IPS-18c (cell line): ENCODE results near the gene DPF1.
"Not testable (repeated sequence)": the region's sequence is repeated elsewhere in the genome, so short reads cannot be mapped to it uniquely, and the experiment has no call there.

Experiments
- H3K4me3 ChIP-seq: 2 replicates; pipeline ENCODE4 v1.7.0; 2013; ENCODE audit warnings: low read depth, mild to moderate bottlenecking, low read length, moderate library complexity; ENCODE audit not compliant: insufficient read depth
- H3K9me3 ChIP-seq: one replicate; pipeline ENCODE4 v1.6.1; 2013; ENCODE audit warnings: mild to moderate bottlenecking, low read length, moderate library complexity; ENCODE audit not compliant: control insufficient read depth, insufficient read depth

Gene DPF1

DNA sequence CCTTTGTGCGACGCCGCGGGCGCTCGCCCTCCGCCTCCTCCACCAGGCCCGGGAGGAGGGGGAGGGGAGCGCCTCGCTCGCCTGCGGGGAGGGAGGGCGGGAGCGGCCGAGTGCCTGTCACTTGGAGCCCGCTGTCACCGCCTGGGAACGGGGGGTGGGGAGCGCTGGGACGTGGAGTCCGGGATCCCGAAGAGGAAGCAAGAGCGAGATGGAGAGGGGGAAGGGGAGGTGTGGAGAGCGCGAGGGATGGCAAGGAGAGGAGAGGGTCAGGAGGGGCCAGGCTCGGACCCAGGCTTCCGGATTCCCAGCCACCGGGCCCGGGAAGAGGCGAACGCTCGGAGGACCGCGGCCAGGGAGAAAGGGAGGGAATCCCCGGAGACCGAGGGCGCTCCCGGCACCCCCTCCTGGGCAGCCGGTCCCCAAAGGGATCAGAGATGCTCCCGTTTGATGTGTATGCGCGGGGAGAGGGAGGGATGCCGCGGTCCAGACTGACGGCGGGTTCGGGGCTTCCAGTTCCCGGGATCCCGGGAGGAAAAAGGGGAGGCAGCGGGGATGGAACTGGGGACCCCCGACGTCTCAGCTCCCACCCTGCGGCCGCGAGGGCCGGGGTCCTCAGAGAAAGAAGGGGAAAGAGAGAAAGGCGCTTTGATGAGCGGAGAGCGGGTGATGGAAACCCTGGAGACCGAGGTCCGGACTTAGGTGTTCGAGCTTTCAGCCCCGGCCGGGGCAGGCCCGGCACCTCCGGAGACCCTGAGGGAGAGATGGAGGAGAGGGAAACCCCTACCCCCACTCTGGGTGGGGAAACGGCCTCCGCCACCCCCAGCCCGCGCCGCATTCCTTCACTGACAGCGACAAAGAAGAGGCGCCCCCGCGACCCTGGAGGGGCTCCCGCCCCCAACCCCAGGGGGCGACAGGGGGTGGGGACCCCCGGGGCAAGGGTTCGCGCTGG lies 4.7 kb upstream of the DPF1 start:
- Histone ChIP-seq H3K9me3 (peaks cover 2% of the 10 kb centered on the region), H3K4me3 (peak overlapping the region; percentile 81)

DNA sequence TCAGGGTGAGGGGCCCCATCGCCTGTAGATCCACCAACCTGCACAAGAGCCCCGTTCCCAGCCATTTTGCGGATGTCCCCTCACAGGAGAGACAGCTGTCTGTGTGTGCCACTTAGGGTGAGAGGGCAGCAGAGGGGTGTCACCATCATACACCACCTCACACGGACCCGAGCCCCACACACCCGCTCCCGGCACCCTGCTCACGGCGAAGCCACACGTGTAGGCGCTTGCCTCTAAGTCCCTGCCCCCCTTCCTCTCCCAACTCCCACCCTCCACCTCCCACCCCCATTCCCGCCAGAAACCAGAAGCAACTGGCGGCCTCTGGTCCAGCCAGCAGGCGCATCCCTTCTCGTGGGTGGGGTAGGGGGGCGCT lies 4.0 kb upstream of the DPF1 start:
- peak overlapping the region; percentile 41 for H3K4me3 ChIP-seq
- H3K9me3 ChIP-seq = peaks cover 2% of the 10 kb centered on the region

DNA sequence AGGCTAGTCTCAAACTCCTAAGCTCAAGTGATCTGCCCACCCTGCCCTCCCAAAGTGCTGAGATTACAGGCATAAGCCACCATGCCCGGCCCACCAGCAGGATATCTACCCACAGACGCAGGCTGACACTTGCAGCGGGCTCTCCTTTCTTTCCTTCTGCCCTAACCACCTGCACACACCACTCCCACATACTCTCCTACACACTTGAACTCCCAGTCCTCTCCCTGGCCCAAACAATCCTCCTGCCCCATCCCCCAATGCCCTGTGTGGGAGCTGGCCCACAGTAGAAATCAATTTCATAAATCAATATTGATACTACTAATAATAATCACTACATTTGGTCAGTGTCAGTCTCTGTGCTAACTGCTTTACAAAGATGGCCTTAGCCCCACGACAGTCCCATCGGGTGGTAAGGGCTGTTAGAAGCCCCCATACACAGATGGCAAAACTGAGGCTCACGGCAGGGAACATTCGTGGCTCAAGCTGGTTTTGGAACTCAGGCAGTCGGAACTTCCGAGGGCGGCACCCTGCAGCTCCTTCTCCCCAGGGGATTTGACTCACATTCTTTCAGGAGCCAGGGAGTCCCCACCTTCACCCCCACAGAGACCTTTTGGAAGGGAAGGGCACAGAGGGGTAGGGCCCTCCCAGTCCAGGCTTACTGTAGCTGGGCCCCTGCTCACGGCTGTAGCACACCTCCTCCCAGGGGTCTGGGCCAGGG lies 3.4 kb upstream of the DPF1 start:
- Histone ChIP-seq H3K9me3 (peaks cover 2% of the 10 kb centered on the region), H3K4me3 (peak overlapping the region; percentile 41)

DNA sequence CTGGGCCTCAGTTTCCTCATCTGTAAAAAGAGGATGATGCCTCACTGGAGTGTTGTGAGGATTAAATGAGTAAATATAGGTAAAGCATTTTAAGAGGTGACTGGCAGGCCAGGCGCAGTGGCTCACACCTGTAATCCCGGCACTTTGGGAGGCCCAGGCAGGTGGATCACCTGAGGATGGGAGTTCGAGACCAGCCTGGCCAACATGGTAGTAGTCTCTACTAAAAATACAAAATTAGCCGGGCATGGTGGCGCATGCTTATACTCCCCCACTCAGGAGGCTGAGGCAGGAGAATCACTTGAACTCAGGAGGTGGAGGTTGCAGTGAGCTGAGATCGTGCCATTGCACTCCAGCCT lies 819 bp upstream of the DPF1 start:
- not testable (repeated sequence) for H3K4me3 ChIP-seq, H3K9me3 ChIP-seq

DNA sequence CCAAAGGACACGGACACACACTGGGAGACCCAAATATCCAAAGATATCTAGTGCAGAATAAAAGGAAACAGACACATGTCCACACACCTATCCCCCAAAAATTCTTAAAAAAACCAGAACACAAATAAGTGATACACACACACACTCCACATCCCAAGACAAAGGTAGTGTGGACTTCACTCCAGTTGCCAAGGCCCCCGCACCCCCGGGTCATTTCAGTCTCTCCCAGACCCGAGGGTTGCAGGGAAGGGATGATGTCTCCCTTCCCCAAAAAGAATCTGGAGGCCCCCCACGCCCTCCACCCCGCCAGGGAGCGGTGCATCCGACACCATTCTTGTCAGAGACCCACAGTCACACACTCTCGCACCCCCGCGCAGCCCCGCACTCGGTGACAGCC lies 407 bp downstream of the DPF1 start:
- H3K9me3 ChIP-seq = peaks cover 2% of the 10 kb centered on the region
- H3K4me3 ChIP-seq = peak overlapping the region; percentile 64

DNA sequence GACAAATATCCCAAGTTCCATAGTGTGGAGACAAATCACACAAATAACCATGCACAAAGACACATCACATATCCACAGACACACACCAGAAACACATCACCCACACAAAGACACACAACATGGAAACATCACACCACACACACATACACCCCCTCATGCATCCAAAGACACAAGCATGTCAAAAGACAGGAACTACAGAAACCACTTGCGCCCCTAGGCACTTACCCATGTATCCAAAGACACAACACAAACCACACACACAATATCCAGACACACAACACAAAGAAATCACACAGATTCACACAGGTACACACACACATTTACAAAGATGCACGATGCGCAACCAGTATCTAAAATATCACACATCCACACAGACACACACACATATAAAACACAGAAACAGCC lies 901 bp downstream of the DPF1 start:
- H3K4me3 ChIP-seq = 0 out of 2 replicates have a peak overlapping the region, but pooled peaks have one; percentile 64
- peaks cover 2% of the 10 kb centered on the region for H3K9me3 ChIP-seq

DNA sequence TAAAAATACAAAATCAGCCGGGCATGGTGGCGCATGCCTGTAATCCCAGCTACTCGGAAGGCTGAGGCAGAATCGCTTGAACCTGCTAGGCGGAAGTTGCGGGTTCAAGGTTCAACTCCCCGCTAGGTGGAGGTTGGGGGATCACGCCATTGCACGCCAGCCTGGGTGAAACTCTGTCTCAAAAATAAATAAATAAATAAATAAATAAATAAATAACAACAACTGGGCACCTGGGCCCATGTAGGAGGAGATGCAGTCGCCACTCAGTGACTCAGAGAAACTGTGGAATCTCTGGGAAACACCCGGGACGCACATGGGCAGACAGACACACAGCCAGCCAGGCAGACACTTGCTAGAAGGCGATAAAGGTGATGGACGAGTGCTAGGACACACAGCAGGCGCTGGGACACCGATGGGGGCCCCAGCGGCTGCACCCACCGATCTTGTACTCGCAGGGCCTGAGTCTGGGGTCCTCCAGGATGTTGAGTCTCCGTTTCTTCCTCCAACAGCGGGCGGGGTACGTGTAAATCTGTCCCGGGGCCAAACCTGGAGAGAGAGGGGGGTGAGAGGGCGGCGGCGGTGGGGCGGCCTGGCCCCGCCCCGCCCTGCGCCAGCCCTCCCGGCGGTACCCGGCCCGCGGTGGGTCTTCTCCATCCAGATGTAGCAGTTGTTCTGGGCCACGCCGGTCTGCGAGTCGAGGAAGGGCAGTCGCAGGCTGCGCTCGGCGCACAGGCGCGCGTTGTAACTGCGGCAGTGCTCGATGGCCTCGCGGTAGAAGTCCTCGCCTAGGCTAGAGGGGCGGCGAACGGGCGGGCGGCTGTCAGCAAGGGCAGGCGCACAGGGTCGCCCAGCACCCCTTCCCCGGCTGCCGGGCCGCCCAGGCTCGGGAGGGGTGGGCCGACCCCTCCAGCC lies 1.8 kb downstream of the DPF1 start:
- H3K4me3 ChIP-seq = no peak overlapping the region

DNA sequence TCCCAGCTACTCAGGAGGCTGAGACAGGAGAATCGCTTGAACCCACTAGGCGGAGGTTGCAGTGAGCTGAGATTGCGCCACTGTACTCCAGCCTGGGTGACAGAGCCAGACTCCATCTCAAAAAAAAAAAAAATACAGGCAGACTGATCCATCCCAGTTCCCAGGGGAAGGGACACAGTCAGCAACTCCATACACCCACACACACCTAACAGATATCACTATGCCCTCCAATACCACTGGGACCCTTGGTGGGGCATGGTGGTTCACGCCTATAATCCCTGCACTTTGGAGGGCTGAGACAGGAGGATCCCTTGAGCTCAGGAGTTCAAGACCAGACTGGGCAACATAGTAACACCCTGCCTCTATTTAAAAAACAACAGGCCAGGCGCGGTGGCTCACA lies 2.6 kb downstream of the DPF1 start:
- peaks cover 2% of the 10 kb centered on the region for H3K9me3 ChIP-seq
- no peak overlapping the region for H3K4me3 ChIP-seq

More for the DNA sequence above, 1.8 kb downstream of the DPF1 start:
- H3K9me3 ChIP-seq = peaks cover 2% of the 10 kb centered on the region

DNA sequence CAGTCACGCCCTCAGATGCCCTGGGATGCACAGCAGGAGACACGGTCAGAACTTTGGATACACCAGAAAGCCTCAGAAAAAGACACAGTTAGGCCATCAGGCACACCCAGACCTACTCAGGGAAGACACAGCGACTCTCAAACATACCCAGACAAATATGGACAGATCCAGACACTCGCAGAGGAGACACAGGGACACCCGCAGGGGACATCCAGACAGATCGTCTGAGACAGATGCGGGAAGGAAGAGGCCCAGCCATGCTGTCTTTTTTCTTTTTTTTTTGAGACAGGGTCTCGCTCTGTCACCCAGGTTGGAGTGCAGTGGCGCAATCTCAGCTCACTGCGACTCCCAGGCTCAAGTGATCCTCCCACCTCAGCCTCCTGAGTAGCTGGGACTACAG lies 4.8 kb downstream of the DPF1 start:
- no peaks in the 10 kb centered on the region for H3K9me3 ChIP-seq
- H3K4me3 ChIP-seq = no peak overlapping the region

DNA sequence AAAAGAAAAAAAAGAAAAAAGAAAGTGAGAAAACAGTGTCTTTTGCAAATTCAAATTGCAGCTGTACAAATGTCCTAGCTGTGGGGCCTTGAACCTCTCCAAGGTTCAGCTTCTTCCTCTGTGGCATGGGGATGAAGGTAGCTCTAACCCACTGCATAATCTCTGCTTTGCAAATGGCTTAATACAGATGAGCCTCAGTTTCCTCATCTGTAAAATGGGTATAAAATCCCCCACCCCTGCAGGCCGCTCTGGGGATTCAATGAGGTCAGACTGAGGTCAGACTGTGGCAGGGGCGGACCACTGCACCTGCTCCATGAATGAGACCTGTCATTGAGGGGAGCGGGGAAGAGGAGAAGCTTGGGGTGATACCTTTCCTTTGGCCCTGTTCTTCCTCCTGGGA lies 5.8 kb downstream of the DPF1 start:
- Histone ChIP-seq H3K9me3 (no peaks in the 10 kb centered on the region), H3K4me3 (no peak overlapping the region)

DNA sequence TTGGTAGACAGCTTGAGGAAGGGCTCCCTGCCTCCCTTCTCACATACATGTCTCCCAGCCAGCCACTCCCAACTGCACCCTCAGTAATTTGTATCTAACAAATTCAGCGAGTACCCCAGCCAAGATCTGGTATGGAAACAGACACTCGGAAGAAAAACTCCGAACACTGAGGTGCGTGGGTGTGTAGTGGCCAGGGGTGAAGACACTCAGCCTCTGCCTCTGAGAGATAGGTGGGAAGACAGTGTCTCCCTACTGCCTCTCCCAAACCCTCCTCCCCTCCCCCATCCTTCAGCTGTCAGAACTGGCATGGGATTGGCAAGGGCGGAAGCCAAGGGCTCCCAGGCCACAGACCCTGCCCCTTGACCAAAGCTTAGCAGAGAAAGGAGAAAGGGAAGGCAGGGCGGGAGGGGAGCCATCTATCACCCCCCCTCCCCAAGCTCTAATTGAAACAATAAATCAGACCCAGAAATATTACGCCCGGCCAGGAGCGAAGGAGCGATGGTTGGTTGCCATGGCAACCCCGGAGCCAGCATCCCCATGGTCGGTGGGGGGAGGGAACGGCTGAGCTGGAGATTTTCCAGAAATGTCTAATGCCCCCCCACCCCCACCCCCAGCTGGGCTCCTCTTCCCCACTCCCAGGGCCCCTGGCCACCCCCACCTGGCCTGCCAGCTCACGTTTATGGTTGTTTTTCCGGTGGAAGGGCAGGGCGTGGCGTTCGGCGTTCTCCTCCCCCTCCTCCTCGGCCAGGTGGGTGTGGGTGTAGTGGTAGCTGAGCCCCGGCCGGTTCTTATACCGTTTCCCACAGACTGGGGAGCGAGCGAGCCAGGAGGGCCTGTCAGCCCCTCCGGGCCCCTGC lies 7.0 kb downstream of the DPF1 start:
- H3K9me3 ChIP-seq = no peaks in the 10 kb centered on the region
- H3K4me3 ChIP-seq = no peak overlapping the region

DNA sequence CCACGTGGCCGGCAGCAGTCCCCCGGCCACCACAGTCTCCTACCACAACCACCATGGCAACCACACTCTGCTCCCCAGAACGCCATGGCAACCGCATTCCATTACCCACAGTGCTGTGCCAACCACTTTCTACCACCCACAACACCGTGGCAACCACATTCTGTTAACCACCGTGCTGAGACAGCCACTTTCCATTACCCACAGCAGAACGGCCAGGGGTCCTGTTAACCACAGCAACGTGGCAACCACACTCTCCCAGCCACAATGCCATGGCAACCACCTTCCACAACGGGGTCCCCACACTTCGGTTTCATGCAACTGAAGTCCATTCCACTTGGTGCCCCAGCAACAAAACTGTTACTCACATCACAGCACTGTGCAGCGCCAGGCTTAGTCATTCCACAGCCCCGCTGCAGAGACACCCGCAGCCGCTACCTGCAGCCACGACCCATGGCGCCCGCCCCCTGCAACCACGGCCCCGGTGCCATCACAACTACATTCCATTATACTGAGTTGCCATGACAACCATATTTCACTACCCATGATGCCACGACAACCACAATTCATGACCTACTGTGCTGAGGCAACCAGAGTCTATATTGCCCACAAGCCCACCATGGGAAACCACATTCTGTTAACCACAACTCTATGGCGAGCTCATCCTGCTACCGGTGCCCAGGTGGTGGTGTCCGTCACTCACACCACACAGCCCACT lies 10.0 kb downstream of the DPF1 start:
- Histone ChIP-seq H3K4me3 (no peak overlapping the region), H3K9me3 (no peaks in the 10 kb centered on the region)

DNA sequence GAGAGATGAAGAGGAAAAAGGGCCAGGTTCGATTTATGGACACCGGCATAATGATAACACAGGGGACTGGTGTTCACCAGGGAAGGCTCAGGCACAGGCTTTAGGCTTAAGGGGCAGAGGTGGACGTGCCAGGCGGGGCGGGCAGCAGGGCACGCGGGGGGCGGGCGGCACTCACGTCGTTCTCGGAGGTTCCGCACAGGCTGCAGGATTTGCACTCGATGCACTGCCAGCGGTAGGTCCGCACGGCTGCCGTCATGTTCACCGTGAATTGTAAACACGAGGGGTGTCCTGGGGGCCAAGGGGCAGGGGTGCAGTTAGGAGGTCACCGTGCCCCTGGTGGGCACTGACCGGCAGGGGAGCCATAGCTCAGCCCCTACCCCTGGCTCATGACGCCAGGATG lies 10.6 kb downstream of the DPF1 start:
- H3K4me3 ChIP-seq = no peak overlapping the region

DNA sequence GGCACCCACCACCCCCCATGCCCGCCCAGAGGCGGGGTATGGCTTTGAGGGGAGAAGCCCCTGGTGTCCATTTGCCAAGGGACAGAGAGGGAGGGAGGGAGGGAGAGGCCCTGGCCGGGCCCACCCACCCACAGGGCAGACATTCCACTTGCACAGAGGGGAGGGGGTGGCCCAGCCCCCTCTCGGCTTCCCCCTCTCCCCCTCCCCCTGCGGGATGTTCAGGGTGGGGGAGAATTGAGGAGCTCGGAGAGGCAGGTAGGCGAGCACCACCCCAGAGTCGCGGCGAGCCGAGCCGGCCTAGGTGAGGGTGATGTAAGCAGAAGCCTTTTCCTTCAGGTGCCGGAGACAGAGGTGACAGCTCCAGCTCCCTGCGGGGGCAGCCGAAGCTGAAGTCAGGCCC lies 12.3 kb downstream of the DPF1 start:
- Histone ChIP-seq H3K9me3 (no peaks in the 10 kb centered on the region), H3K4me3 (peak overlapping the region; percentile 24; the same call in 1 of the 2 replicates)

More for the DNA sequence above, 10.6 kb downstream of the DPF1 start:
- no peaks in the 10 kb centered on the region for H3K9me3 ChIP-seq

DNA sequence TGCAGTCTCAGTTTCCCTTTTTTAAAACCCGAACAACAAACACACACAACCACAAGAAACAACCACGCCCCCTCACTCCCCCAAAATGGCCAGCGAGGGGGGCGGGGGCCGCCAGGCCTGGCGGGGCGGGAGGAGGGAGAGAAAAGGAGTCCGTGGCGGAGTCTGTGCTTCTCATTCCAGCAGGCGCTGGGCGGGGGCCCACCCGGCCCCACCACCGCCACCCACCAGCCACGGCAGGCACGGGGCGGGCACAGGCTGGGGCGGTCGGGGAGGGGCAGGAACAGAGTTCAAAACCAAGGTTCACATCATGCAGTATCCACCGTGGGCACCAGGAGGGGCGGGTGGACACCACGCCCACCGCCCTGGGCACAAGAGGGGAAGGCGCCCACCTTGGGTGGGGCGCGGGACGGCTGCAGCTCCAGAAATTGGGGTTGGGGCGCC lies 12.9 kb downstream of the DPF1 start:
- Histone ChIP-seq H3K4me3 (peak overlapping the region; percentile 65), H3K9me3 (no peaks in the 10 kb centered on the region)

DNA sequence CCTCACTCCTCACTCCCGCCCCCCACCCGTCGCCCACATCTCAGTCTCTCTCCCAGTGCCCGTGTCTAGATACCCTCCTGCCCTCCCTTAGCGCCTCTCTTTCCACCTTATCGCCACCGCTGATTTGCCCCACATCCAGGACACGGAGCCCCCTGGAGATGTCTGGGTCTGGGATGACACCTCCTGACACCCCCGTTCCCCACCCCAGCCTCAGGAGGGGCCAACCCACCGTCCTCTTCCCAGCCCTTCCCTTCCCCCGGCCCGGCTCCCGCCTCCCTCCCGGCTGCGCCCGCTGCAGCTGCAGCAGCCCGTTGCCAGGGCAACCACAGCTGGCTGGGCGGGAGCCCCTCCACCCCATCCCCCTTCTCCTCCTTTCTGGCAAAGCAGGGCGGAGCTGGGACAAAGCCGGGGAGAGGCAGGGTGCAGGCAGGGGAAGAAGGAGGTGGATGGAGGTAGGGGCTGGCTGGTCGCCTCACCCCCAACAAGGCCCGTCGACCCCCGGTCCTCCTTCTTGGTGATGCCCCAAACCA lies 13.5 kb downstream of the DPF1 start:
- Histone ChIP-seq H3K4me3 (peak overlapping the region; percentile 65), H3K9me3 (no peaks in the 10 kb centered on the region)
